ENCODE results near the gene DGKQ.

- TF ChIP-seq CTCF (IDR thresholded peaks at IDR 0.05) = no peak
- TF ChIP-seq POLR2A (IDR thresholded peaks at IDR 0.05) = no peak
Observed at GRCh38 chr4:1015746-1016145, 42.4 kb upstream of the DGKQ start.
